Thoracic aorta (tissue), 2 donors: ENCODE results near the gene MAPK8IP2. TPM values are rescaled to one million over a fixed set of nuclear protein-coding genes. Genes with fewer than 3 reads are reported as not detected.

ENCODE experiments used
- ATAC-seq: fragments of 150-250 bp; one replicate; pipeline ENCODE4 v1.8.0; 2017; ENCODE audit warnings: low read depth; ENCODE audit not compliant: insufficient number of reproducible peaks, low FRiP score
- DNase-seq: peaks from one replicate; pipeline ENCODE4 v3.0.0-alpha.2; 2020; ENCODE audit warnings: low spot score
- H3K27ac ChIP-seq, 2 donors: fragments of 200-600 bp; sonication (generic); 1 replicate in 1 of 2; 2 replicates in 1 of 2; pipeline ENCODE4 v1.5.1; 2016; ENCODE audit warnings: mild to moderate bottlenecking in 2 of 2, moderate library complexity in 2 of 2
- H3K27me3 ChIP-seq: fragments of 200-600 bp; sonication (generic); replicated peaks from 2 replicates; pipeline ENCODE4 v1.6.0; 2016; ENCODE audit warnings: mild to moderate bottlenecking; ENCODE audit not compliant: insufficient read depth
- H3K36me3 ChIP-seq: fragments of 200-600 bp; sonication (generic); one replicate; pipeline ENCODE4 v1.5.1; 2016
- H3K4me1 ChIP-seq, 2 donors: fragments of 200-600 bp; sonication (generic); 1 replicate in 1 of 2; 2 replicates in 1 of 2; pipeline versions ENCODE4 v1.5.1 to v1.6.0; 2016; ENCODE audit warnings: low read depth in 2 of 2, mild to moderate bottlenecking in 1 of 2; ENCODE audit not compliant: control insufficient read depth in 1 of 2
- H3K4me3 ChIP-seq: fragments of 200-600 bp; sonication (generic); 2 replicates; pipeline ENCODE4 v1.5.1; 2016; ENCODE audit warnings: mild to moderate bottlenecking
- H3K9me3 ChIP-seq: fragments of 200-600 bp; sonication (generic); 2 replicates; pipeline ENCODE4 v1.5.1; 2016
- total RNA-seq, 2 donors: library from RNA; depleted of rRNA; stranded (reverse); fragments of >200 nt; gene quantifications; one replicate each; pipeline versions ENCODE4 v1.1.0 to v1.2.3, GENCODE V29; 2016
- TF ChIP-seq, protein P1 (sequence below): fragments of 200-600 bp; sonication (generic); IDR thresholded peaks from one replicate; pipeline ENCODE4 v1.5.1; 2019; ENCODE audit warnings: antibody characterized with exemption

The MAPK8IP2 gene
- total RNA-seq, 2 donors from 2014 or later: 0.41 to 0.92 TPM

DNA sequence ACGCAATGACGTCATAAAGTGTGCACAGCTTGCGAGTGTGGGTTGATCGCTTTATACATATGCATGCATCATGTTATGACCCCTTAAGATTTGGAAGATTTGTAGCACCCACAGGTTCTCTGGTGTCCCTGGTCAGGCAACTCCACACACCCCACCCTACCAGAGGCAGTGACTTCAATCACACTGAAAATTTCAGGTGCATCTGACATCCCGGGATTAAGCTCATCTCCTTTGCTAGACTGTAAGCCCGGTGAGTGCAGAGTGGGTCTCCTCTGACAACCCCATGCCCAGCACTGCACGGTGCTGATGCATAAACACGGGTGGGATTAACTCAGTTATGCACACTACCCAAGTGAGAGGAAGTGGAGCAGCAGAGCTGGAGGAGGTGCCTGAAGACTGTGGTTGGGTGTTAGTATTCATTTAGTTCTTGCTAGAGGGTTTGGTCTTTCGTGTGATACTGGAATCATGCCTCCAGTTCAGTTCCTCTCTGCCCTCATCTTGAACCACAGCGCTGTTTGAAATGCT is 20.8 kb downstream of the MAPK8IP2 start:
- TF ChIP-seq, protein P1, sequence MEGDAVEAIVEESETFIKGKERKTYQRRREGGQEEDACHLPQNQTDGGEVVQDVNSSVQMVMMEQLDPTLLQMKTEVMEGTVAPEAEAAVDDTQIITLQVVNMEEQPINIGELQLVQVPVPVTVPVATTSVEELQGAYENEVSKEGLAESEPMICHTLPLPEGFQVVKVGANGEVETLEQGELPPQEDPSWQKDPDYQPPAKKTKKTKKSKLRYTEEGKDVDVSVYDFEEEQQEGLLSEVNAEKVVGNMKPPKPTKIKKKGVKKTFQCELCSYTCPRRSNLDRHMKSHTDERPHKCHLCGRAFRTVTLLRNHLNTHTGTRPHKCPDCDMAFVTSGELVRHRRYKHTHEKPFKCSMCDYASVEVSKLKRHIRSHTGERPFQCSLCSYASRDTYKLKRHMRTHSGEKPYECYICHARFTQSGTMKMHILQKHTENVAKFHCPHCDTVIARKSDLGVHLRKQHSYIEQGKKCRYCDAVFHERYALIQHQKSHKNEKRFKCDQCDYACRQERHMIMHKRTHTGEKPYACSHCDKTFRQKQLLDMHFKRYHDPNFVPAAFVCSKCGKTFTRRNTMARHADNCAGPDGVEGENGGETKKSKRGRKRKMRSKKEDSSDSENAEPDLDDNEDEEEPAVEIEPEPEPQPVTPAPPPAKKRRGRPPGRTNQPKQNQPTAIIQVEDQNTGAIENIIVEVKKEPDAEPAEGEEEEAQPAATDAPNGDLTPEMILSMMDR: no peak
- H3K27me3 ChIP-seq: no peaks in the 10 kb centered on the region
- ATAC-seq: no peak
- no peak for DNase-seq
- H3K9me3 ChIP-seq: no peaks in the 10 kb centered on the region
- peaks cover 6 to 19% of the 10 kb centered on the region in 2 donors for H3K4me1 ChIP-seq
- no peaks in the 10 kb centered on the region for H3K36me3 ChIP-seq
- peak overlapping the region; percentile 54 for H3K4me3 ChIP-seq
- H3K27ac ChIP-seq: no peak overlapping the region

DNA sequence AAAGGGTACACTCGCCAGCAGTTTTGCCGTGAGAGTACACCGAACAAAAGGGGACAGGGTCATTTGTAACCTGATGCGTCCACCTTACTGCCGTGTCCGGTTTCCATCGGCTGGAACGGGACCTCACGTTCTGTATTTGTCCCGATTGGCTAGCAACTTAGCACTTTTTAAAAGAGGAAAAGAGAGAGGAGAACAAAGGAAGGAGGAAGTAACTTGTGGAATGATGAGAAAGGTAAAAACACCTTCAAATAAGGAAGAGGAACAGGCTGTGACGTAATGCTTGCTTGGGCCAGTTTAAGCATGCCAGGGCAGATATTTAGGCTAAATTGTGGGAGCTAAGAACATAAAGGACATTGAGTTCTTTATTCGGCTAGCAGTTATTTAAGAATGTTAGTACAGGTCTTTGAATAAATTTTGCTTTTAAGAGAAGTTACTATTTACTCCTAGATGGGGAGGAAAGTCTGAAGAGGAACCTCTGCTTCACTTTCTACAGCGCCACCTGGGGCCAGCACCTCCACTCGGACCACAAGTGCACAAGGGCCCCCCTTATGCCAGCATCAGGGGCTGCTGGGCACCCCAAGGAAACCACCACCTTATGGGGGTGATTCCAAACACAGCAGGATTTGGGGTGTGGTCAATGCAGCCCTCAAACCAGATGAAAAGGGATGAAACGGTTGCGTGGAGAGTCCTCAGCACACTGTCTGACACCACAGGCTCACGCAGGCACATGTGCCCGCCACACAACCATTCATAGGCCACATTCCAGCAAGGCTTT is 21.5 kb downstream of the MAPK8IP2 start:
- no peak for ATAC-seq
- no peaks in the 10 kb centered on the region for H3K9me3 ChIP-seq
- peaks cover 6 to 25% of the 10 kb centered on the region in 2 donors for H3K4me1 ChIP-seq
- no peak overlapping the region for H3K27ac ChIP-seq
- TF ChIP-seq, protein P1: no peak
- H3K4me3 ChIP-seq: peak overlapping the region; percentile 54
- no peak for DNase-seq
- H3K36me3 ChIP-seq: no peaks in the 10 kb centered on the region
- H3K27me3 ChIP-seq: no peaks in the 10 kb centered on the region

DNA sequence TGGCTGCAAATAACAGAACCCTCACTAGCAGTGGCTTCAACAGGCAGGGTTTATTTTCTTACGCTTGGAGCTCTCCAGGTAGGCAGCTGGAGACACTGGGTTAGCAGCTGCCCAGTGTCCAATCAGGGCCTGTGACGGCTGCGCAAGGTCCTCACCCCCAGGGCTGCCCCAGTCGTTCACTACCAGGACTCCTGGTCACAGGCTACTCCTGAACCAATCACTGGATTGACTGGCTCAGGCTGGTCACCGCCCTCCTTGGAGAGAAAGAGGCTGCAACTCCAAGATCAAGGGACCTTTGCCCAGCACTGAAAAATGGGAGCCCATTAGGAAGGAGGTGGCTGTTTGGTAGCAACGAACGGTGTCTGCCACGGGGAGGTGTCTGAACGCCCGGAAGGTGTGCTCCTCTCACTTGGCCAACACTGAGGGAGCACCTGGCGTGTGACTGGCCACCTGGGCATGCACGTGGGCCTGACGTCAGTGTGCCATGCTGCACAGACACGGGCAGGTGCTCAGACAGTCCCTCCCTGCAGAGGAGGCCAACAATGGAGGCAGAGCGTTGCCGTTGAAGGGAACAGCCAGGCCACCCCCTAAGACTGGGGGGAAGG is 22.2 kb downstream of the MAPK8IP2 start:
- H3K36me3 ChIP-seq: no peaks in the 10 kb centered on the region
- DNase-seq (no peak), ATAC-seq (no peak)
- no peaks in the 10 kb centered on the region for H3K27me3 ChIP-seq
- H3K9me3 ChIP-seq: no peaks in the 10 kb centered on the region
- H3K4me1 ChIP-seq: peaks cover 10 to 31% of the 10 kb centered on the region in 2 donors
- H3K4me3 ChIP-seq: no peak overlapping the region
- H3K27ac ChIP-seq: no peak overlapping the region
- TF ChIP-seq, protein P1: no peak

DNA sequence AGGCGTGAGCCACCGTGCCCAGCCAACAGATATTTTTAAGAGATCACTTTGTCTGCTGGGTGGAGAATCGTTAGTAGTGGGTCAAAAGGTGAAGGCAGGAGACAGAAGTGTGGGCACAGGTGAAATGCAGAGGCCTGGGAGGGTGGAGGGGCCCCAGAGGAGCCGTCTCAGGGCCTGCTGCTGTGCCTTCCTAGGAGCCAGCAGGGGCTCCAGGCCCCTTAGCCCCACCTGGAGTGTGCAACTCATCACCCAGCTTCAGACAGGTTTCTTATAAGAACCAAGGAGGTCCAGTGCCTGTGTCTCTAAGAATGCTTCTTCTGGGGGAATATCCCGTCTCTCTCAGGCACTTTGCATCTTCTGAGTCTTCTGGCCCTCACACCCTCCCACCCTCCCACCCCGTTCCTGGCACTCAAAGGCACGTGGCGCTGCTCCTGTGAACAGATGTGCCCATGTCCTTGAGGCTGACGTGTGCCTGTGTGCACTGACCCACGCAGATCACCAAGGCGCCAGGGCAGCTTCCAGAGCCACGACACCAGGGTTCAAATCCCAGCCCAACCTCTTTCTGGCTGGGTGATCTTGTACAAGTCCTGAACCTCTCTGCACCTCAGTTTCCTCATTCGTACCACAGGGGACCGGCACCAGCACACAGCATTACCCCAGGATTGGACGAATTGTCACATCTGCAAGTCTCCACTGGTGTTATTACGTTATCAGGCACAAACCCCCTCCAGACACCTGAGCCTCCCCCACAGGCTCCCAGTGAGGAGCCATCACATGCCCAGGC is 23.9 kb downstream of the MAPK8IP2 start:
- ATAC-seq: no peak

More for the DNA sequence above, 23.9 kb downstream of the MAPK8IP2 start:
- Histone ChIP-seq H3K4me3 (no peak overlapping the region), H3K4me1 (peaks cover 15 to 38% of the 10 kb centered on the region in 2 donors), H3K9me3 (no peaks in the 10 kb centered on the region), H3K36me3 (no peaks in the 10 kb centered on the region), H3K27ac (no peak overlapping the region), H3K27me3 (no peaks in the 10 kb centered on the region)
- DNase-seq: no peak
- TF ChIP-seq, protein P1: no peak
